ENCODE measurements around the gene FMO2.
A peak's percentile ranks its signal among the peaks of the same experiment; 100 is the strongest.

FMO2 gene, protein sequence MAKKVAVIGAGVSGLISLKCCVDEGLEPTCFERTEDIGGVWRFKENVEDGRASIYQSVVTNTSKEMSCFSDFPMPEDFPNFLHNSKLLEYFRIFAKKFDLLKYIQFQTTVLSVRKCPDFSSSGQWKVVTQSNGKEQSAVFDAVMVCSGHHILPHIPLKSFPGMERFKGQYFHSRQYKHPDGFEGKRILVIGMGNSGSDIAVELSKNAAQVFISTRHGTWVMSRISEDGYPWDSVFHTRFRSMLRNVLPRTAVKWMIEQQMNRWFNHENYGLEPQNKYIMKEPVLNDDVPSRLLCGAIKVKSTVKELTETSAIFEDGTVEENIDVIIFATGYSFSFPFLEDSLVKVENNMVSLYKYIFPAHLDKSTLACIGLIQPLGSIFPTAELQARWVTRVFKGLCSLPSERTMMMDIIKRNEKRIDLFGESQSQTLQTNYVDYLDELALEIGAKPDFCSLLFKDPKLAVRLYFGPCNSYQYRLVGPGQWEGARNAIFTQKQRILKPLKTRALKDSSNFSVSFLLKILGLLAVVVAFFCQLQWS

DNA sequence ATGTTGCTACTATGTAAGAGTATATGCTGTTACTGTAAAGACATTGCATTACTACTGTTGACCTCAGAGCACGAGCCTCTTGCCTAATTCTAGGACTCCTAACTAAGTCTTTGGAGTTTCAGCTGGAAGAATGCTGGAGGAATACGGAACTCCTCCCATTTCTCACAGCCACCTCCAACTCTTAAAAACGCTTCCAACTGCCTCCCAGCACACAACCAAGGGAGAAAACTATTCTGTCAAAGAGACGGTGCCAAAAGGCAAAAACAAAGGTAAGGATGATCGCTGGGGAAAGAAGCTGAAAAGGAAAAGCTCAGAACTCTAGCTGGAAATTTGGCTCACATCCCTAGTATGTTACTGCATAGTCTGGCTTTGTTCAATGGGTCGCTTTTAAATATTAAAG is at the start of gene FMO2:
Gene FMO2, plus strand, starts transcription at position 210 of the 400 bp plus-strand sequence. CDS start 414 bp downstream, outside the sequence.
- DNase-seq: no peak

DNA sequence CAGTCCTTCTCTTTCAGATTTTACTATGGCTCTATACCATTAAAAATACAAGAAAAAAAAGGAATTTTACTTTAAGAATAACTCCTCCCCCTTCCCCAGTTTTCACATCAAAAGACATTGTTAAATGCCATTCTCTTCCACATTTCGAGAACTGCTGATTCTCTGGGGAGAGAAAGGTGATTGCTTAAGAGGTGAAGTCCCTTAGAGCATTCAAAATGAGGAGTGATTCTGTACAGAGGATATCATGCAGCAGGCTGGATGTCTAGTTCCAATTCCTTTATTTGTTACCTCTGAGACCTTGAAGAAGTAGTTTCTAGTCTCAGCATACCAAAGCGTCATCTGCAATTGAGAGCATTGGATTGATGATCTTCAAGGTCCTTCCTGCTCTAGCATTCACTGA is 47.5 kb upstream of the FMO2 start:
- DNase-seq: no peak

DNA sequence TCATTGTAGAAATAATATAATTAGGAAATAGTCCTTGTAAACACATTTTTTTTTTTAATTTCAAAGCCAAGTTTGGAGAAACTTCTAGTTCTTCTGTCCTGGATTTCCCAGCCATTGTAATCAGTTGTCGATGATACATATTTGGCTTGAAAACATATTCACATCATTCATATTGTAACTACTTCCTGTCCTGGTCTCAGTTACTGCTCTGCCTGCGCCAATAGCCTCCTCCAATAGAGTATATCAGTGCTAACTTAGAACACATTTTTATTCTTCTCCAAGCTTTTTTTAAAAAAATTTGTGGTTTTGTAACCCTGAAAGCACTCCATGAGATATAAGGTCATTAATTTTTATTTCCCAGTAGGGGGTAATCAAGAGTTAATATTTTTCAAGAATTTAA is 46.1 kb upstream of the FMO2 start:
- DNase-seq: no peak

DNA sequence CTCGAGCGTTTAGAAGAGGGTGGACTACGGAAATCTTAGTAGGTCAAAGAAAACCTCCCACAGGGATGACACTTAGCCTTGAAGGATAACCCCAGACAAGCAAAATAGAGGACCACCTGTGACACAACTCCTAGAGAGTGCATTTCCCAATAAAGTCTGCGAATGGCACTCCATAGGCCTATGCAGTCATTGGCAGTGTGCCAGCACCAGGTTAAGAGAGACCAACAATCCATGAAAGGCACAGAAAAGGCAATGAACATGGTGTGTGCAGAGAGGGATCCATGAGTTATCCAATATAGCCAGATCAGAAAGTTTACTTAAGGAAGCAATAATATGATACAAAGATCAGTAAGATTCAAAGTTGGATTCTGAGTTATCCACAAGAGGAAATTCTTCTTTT is 45.2 kb upstream of the FMO2 start:
- no peak for DNase-seq

DNA sequence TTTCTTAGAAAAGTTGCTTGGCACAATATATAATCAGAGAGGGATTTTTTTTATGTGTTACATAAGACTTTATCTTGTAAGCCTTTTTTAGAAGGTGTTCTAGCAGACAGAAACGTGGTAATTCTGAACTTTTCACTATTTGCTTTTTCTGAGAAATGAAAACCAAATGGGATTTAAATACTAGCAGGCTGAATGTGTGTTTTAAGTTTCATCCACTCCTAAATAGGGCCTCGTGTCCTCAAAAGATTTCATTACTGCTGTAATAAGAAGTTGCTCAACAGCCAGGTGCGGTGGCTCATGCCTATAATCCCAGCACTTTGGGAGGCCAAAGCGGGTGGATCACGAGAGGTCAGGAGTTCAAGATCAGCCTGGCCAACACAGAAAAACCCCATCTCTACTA is 44.7 kb upstream of the FMO2 start:
- DNase-seq: peak; percentile 33

DNA sequence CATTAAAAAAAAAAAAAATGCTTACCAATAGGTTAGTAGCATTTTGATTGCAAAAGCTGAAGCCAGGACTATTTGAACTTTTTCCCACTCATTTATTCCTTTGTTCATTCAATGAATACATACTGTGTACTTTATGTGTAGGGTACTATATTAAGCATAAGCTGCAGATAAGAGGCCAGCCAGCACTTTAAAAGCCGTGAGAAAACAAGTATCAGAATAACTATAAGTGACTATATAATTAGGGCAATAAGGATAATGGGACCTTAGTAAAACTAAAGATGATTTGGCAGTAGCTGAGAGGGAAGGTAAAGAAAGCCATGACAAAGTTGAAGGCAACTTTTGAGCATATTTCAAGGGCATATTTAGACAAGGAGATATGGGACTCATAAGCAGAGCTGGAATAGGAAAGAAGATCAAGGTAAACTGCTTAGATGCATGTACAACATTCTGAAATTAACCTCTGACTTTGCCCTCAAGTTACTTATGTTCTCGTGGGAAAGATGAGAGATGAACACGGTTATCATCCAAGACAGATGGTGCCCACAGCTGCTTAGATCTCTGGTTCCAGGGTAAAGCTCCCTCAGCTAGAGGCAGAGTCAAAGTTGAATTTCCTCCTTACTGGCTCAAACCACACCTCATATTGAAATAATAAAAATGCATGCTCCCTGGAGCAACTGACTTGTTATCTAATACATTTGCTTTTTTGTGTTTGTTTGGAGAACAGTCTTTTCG is 44.0 kb upstream of the FMO2 start:
- no peak for DNase-seq

DNA sequence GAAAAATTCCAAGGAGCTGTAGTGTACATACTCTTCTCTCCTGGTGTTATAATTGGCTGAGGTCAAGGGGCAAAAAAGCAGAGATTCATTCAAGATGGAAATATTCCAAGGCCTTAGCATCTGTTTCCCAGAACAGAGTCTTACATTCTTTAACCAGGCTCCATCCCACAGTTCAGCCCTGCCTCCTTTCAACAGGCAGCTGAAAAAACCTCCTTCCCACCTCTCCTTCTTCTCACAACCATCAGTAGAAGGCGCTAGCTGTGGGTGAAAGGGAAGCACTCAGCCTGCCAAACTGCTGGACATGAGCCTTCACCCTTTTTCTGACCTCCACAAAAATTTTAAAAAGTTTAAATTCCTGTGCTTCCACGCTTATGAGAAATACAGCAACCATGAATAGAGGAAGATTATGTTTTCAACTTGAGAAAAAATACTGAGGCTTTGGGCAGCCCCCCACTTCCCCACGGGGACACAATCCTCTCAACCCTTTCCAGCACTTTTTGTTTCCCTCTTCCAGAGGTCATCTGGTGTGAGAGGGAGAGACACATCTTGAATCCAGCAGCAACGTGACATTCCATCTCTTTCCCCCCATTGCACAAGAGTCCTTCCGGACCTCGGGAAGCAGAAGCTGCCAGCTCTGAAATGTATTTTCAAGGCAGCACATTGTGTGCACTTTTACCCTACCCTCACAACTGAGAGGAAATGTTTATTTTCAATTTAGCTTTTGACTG is 43.2 kb upstream of the FMO2 start:
- DNase-seq: peak; percentile 89

DNA sequence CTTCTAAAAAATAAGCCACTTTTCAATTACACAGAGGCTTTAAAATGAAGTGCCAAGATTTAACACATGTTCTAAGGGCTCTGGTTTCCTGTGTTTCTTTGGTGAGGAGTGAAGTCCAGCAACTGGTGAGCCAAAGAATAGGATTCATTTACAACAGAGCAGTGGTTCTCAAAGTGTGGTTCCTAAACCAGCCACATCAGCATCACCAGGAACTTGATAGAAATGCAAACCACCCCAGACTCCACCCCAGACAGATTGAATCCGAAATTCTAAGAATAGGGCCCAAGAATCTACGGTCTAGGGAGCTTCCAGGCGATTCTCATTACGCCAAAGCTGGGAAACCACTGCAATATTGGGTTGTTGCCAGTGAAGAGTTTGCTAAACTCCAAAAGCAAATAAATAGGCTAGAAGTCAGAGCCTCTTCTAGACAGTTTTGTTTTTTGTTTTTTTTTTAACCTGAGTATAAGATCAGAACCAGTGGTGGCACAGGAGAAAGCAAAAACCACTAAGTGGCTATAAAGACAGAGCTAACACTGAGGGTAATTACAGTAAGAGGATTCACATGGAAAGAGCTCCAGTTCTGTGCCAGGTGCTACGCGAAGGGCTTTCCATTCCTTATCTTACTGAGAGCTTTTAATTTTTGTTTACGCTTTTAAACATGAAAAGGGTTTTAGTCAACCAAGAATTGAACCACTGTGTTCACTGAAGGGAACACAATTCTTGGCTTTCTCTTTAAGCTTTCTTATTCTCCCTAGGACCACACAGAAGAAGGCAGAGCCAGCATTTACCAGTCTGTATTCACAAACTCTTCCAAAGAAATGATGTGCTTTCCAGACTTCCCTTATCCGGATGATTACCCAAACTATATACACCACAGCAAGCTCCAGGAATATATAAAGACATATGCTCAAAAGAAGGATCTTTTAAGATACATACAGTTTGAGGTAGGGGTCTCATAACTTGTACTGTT is 42.4 kb upstream of the FMO2 start:
- DNase-seq: peak; percentile 67

DNA sequence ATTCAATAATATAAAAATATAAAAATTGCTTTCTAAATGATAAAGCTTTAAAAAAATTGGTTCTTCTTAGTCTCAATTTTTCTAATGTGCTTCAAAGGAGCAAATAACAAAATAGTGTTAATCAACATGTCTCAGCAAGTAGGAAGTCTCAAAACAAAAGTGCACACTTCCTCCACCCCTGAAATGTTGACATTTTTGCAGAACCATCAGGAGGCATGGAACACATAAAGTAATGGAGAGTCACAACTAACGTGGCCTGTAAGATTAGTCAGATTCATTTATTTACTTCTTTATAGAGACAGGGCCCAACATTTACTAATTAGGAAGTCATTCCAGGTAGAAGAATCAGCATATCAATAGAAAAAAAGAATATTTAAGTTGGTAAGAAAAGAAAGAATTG is 34.9 kb upstream of the FMO2 start:
- no peak for DNase-seq

DNA sequence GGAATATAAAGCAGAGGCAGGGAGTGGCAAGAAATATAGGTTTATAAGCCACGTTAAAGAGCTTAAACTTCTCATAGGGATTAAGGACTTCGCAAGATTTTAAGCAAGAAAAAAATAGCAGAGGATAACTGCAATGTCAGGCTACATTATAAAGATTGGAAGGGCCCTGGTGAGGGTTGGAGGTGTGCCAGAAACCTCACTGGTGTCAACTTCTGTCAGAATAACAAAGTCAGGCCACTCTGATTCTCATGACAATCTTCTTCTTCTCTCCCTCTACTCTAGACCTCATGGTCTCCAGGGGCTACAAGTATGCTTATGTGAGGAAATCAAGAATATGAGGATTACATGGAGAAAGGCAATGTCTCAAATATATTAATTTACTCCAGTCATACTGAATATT is 32.6 kb upstream of the FMO2 start:
- no peak for DNase-seq

DNA sequence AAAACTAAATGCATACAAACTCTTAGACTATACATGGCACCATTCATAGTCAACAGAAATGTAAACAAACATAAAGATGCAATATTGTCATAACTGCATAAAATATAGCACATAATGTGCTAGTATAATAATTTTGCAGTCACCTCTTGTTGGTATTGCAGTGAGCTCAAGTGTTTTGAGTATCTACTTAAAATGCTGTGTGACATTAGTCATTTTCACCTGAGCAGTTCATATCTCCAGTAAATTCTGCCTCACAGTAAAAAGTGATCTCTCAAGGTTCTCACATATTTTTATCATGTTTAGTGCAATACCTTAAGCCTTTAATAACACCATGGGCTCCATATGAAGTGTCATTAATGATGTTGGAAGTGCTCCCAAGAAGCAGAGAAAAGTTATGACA is 29.6 kb upstream of the FMO2 start:
- no peak for DNase-seq

DNA sequence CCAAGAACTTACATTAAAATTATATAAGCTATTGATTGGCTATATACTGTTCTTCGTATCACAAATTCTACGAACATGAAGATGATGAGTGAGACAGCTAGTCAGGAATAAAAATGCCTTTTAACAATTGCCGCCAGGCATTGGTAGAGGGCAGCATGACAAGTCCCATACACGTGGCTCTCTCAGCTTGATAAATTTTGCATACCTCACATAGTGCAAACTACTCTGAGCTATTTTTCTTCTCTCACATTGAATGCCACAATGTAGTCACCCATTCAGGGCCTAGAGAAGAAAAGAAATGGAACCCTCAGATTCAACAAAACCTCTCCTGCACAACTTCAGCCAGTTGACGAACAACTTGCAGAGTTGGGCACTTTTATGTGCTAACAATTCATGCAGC is 27.0 kb upstream of the FMO2 start:
- DNase-seq: no peak

DNA sequence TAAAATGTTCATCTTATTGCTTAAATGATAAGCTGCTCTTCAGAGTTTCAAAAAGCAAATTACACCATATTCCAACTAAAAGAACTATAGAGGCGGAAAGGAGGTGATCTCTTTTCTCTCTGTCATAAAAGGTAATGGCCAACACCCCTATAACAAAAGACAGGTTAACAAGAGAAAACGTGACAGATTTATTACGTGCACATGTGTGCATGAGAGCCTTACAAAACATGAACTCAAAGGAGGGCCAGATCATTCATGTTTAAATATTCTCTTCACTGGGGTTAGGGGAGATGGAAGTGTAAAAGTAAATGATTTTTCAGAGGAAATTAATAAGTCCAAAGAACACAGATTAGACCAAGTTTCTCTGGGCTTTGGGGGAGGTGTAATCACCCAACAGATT is 26.5 kb upstream of the FMO2 start:
- DNase-seq: no peak

DNA sequence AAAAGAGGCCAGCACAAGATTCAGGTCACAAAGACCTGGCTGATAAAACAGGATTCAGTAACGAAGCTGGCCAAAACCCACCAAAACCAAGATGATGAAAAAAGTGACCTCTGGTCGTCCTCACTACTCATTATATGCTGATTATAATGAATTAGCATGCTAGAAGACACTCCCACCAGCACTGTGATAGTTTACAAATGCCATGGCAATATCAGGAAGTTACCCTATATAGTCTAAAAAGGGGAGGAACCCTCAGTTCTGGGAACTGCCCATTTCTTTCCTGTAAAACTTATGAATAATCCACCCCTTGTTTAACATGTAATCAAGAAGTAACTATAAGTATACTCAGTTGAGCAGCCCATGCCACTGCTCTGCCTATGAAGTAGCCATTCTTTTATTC is 26.0 kb upstream of the FMO2 start:
- no peak for DNase-seq

DNA sequence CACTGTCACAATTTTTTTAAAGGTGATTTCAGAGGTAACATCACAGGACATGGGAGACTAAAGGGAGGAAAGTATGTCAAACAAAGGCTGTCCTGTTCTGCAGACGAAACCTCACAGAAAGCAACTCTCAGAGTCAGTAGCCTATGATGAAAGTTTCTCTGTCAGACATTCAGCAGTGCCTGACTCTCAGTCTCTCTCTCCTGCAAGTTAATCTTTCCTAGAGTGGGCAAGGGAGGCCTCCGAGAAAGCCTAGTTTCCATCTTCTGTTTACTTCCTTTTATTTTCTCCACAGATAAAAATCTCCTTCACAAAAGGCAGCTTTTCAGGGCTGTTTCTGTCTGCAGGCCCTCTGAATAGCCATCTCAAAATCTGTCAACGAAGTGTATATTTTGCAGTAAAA is 24.9 kb upstream of the FMO2 start:
- DNase-seq: no peak

DNA sequence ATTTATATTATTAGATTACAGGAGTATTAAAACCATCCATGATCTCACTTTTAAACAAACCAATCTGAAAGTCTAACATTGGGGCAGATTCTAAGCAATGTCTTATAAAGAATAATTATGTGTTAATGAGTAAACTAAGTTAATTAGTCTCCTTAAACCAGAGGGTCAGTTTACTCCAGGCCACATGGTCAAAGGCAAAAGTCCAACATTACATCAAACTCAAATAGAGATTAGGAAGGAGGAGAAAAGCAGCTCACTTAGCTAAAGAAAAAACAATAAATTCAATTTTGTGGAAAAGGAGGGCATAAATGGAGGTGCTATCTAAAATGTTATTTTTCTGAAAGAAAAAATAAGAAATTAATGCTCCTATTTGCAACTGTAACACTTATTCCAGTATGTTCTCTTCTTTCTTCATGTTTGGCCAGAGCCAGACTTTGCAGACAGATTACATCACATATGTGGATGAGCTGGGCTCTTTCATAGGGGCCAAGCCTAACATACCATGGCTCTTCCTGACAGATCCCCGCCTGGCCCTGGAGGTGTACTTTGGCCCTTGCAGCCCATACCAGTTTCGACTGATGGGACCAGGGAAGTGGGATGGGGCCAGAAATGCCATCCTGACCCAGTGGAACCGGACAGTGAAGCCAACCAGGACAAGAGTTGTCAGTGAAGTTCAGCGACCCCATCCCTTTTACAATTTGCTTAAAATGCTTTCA is 24.3 kb upstream of the FMO2 start:
- no peak for DNase-seq

DNA sequence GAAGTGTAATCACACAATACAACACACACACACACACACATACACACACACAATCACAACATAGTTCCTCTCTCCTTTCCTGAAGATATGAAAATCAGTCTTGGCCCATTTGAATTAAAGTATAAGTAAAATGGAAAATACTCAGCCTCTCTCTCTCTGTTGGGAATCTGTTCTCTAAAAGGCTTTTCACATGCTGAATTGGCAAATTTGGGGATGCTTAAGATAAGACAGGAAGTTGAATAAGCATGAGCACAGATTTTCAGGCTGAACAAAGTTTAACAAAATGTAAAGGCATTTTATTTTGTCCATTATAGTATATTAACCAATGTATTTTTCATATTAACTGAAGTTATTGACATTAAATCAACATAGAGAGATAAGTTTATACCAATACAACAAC is 23.7 kb upstream of the FMO2 start:
- DNase-seq: no peak

DNA sequence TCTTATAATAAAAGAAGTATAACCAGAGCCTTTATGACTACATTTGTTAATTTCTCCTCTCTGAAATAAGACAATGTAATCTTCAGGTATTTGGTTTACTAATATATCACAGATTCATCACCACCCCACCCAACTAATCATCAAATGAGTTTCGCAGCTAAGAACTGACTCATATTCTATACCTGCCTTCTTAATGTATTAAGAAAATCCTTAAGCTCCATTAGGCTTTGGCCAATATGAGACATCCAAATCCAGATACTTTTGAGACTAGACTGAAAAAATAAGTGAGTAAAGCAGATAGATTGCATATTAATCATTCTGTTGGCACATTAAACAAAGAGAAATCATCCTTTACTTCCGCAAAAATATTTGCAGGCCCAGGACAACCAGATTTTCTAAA is 18.7 kb upstream of the FMO2 start:
- DNase-seq: no peak

DNA sequence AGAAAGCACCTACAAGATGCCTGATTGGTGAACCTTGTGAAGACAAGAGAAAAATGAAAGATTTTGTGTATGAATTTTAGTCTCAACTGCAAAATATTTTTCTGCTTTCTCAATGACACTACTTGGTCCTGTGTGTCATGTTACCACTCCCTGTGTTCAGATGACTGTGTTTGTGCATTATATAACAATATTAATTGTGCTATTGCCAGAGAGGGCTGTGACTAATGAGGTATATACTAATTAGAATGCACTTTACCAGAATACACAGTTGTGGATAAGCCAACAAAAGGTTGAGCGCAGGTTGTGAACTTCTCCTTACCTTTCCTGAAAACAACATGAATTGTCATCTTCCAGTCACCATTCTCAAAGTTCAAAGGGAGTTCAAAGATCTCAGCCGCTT is 17.3 kb upstream of the FMO2 start:
- DNase-seq: no peak

DNA sequence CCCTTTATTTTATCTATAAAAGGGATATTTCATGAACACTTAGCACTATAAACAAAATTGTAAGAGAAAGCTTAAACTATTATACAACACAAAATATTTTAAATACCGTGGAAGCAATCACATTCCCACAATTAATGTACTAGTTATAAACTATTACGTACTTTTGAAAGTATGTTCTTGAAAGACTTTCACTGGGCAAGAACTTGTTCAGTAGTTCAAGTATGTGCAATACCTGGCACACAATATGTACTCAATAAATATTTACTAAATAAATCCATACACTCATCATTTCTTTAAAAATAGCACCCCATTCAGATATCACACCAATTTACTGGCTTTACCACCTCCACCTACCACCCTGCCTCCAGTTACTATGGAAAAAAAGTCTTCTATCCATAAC is 12.6 kb upstream of the FMO2 start:
- DNase-seq: no peak

DNA sequence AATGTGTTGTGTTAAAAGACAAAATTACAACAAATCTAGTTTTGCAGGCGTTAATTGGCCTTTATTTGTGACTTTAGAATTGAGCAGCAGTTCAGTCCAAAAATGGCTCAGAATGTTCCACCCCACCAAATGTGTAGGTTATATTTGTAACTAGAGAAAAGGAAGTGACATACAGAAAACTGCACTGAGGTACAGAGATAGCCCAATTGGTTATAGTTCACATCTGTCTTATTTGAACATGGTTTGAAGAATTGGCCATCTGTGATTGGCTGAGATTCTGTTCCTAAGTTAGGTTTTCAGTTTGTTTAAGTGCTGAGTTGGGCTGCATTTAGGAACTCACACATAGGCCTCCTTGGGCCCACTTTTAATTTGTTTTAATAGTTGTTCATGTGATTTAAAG is 12.0 kb upstream of the FMO2 start:
- DNase-seq: no peak
